Pulmonary artery endothelial cell (primary cell): ENCODE results near the gene LARP1B. TPM values are rescaled to one million over a fixed set of nuclear protein-coding genes. Genes with fewer than 3 reads are reported as not detected.
"Not testable (repeated sequence)": the region's sequence is repeated elsewhere in the genome, so short reads cannot be mapped to it uniquely, and the experiment has no call there.

Experiments
- DNase-seq: peaks from one replicate; pipeline ENCODE4 v3.0.0-alpha.2; 2011; ENCODE audit warnings: low read depth, low spot score
- total RNA-seq: library from RNA; depleted of rRNA; stranded (reverse); fragments of >200 nt; gene quantifications from 2 replicates; pipeline ENCODE4 v1.2.3, GENCODE V29; 2014

Gene LARP1B
- total RNA-seq, 1 donor from 2014 or later, result 20.4 TPM

GRCh38 chr4:128135391-128135790, 74.3 kb downstream of the LARP1B start:
- DNase-seq, result no peak

DNA sequence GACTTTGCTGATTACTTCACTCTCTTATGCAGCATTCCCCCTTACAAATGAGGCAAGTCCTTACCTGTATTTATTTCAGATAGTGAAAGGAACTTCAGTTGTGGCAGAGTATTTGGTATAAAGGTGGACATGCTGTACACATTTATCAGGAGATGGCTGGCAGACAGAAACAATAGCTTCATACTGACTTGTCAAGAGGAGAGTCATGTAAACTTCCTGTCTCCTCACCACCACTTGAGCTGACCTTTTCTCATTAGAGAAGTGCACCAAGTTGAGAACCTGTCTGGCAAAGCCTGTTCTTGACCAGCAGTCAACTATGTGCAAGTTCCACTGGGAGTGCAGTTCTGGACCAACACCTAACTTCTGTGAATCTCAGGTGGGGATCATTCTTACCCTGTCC, 80.8 kb downstream of the LARP1B start:
- no peak for DNase-seq

DNA sequence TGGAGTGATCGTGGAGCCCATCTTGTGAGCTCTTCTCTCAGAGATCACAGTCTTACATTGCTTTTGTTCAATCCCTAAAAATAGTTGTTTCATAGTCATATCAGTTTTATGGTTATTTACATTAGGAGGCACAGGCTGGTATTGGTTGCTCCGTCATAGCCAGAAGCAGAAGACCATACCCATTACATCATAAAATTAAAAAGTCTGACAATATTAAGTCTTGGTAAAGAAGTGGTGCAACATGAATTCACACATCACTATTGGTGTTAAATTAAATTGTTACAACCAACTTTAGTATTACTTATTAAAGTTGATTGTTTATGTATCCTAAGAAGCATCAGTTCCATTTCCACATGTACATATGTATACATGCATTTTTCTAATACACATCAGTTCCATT, 84.6 kb downstream of the LARP1B start:
- DNase-seq, result no peak

DNA sequence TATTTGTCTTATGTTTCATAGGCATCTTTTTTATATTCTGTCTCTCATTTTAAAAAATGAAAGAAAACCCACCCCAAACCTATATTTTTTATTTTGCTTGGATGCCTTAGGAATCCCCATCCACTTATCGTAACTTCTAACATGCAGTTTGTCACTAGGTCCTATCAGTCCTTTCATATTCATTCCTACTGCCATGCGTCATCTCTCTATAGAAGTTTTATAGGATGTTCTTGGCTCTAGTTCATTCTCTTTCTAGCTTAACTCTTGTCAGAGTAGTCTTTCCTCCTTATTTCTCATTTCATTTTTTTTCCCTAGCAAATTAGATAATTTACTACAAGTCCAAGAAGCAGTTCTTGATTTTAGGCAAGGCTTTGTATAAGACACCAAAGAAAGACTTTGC, 92.7 kb downstream of the LARP1B start:
- DNase-seq, result no peak

DNA sequence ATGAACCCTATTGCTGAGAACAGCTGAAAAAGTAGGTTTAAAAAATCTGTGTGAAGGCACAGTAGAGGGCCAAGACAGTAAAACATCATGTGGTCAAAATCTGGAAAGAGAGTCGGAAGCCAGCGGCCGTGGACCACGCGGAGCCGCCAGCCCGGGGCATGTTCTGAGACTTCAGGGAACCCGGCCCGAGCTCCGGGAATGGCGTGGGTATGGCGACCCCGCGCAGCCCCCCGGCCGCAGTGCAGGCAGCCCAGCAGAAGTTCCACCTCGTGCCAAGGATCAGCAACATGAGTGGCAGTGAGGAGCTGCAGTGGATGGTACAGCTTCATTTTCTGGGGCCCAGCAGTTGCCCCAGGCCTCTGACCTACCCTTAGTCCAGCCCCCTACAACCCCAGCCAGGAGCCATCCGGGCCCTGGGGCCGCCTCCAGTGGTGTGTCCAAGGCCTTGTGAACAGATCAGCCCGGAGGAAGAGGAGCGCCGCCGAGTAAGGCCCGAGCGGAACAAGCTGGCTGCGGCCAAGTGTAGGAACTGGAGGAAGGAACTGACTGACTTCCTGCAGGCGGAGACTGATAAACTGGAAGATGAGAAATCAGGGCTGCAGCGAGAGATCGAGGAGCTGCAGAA, 94.2 kb downstream of the LARP1B start:
- DNase-seq, result peak; percentile 56

- DNase-seq, result no peak
Observed at GRCh38 chr4:128155874-128156456, 94.9 kb downstream of the LARP1B start.

DNA sequence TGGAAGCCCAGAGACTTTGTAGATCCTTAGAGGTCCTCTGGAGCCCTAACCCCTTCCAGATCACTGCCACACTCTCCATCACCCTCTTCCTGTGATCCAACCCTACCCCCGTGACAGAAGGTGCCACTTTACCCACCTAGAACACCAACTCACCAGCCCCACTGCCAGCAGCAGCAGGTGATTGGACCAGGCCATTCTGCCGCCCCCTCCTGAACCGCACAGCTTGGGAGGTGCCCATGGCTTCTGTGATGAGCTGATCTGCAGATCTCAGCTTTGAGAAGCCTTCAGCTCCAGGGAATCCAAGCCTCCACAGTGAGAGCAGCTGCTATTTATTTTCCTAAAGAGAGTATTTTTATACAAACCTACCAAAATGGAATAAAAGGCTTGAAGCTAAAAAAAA, 95.4 kb downstream of the LARP1B start:
- not testable (repeated sequence) for DNase-seq

GRCh38 chr4:128158894-128159293, 97.8 kb downstream of the LARP1B start:
- no peak for DNase-seq

GRCh38 chr4:128159967-128160366, 98.9 kb downstream of the LARP1B start:
- peak; percentile 24 for DNase-seq

- DNase-seq, result no peak
Observed at GRCh38 chr4:128161138-128161537, 100.0 kb downstream of the LARP1B start.

GRCh38 chr4:128162434-128162833, 101.3 kb downstream of the LARP1B start:
- peak; percentile 10 for DNase-seq

- peak; percentile 80 for DNase-seq
Observed at GRCh38 chr4:128163177-128164117, 102.3 kb downstream of the LARP1B start.

GRCh38 chr4:128166982-128167381, 105.9 kb downstream of the LARP1B start:
- no peak for DNase-seq

GRCh38 chr4:128168701-128169100, 107.6 kb downstream of the LARP1B start:
- no peak for DNase-seq

GRCh38 chr4:128169245-128169644, 108.1 kb downstream of the LARP1B start:
- no peak for DNase-seq

DNA sequence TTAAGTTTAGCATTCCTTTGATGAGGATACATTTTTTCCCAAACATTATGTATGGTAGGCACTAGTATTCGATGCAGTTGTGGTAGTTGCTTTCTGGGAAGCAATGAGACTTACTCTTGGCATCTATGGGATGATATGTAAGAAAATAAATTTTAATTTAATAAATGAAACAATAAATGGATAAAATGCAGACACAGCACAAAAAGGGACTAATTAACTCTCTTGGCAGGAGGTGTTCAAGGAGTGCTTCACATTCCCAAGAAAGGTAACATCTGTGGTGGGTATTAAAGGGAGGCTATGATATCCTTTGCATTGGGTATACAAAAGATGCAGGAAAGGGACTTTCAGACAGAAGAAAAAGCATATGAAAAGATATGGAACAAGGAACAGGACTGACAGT, 115.5 kb downstream of the LARP1B start:
- DNase-seq, result no peak

GRCh38 chr4:128177498-128177897, 116.4 kb downstream of the LARP1B start:
- no peak for DNase-seq

DNA sequence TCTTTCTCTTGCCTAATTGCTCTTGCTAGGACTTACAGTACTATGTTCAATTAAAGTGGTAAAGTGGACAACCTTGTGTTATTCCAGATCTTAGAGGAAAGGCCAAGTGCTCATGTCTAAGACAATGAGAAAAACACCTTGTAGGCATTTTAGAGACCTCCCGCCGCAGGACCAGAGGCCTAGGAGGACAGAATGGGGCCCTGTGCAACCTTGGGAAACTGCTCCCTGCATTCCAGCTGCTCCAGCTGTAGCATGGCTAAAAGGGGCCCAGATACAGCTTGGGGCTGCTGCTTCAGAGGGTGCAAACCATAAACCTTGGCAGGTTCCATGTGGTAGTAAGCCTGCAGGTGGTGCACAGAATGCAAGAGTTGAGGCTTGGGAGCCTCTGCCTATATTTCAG, 125.5 kb downstream of the LARP1B start:
- no peak for DNase-seq

GRCh38 chr4:128191115-128191781, 130.1 kb downstream of the LARP1B start:
- DNase-seq, result peak; percentile 39

GRCh38 chr4:128220286-128221235, 159.4 kb downstream of the LARP1B start:
- DNase-seq, result peak; percentile 17

- no peak for DNase-seq
Observed at GRCh38 chr4:128221586-128221985, 160.5 kb downstream of the LARP1B start.
